GM23338 (cell line): ENCODE measurements around the gene CTNNA3. TPM values are rescaled to one million over a fixed set of nuclear protein-coding genes. Genes with fewer than 3 reads are reported as not detected.

Experiments used
- ATAC-seq: fragments of 200-7000 bp; cut with Tn5 transposase; 3 replicates; pipeline ENCODE4 v1.9.1; 2020
- DNase-seq: peaks from one replicate; pipeline ENCODE4 v3.0.0-alpha.2; 2015; ENCODE audit warnings: low spot score
- H2AFZ ChIP-seq: fragments of 200-600 bp; sonication (generic); 2 replicates; pipeline ENCODE4 v1.8.0; 2016; ENCODE audit warnings: antibody characterized with exemption, mild to moderate bottlenecking, moderate library complexity
- H3F3A ChIP-seq: fragments of 200-600 bp; sonication (generic); replicated peaks from 2 replicates; pipeline ENCODE4 v1.8.0; 2017; ENCODE audit warnings: antibody characterized with exemption, mixed run types, low read depth
- H3K27ac ChIP-seq: fragments of 200-600 bp; sonication (generic); 2 replicates; pipeline ENCODE4 v1.6.1; 2016; ENCODE audit warnings: low read depth
- H3K27me3 ChIP-seq: fragments of 200-600 bp; sonication (generic); 2 replicates; pipeline ENCODE4 v1.8.0; 2016; ENCODE audit warnings: mild to moderate bottlenecking, mixed run types, moderate library complexity; ENCODE audit not compliant: insufficient read depth
- H3K36me3 ChIP-seq: fragments of 200-600 bp; sonication (generic); 2 replicates; pipeline ENCODE4 v1.8.0; 2016; ENCODE audit warnings: mild to moderate bottlenecking; ENCODE audit not compliant: insufficient read depth
- H3K4me1 ChIP-seq: fragments of 200-600 bp; sonication (generic); 2 replicates; pipeline ENCODE4 v1.8.0; 2016; ENCODE audit warnings: mild to moderate bottlenecking, moderate library complexity; ENCODE audit not compliant: insufficient read depth
- H3K4me2 ChIP-seq: fragments of 200-600 bp; sonication (generic); 2 replicates; pipeline ENCODE4 v1.7.1; 2017; ENCODE audit warnings: mixed run types
- H3K4me3 ChIP-seq: fragments of 200-600 bp; sonication (generic); 2 replicates; pipeline ENCODE4 v1.6.1; 2016; ENCODE audit warnings: mixed run types
- H3K79me2 ChIP-seq: fragments of 200-600 bp; sonication (generic); replicated peaks from 2 replicates; pipeline ENCODE4 v1.8.0; 2017; ENCODE audit warnings: mild to moderate bottlenecking; ENCODE audit not compliant: insufficient read depth
- H3K9me2 ChIP-seq: fragments of 200-600 bp; sonication (generic); 2 replicates; pipeline ENCODE4 v1.8.0; 2017; ENCODE audit not compliant: insufficient read depth
- H4K20me1 ChIP-seq: fragments of 200-600 bp; sonication (generic); replicated peaks from 2 replicates; pipeline ENCODE4 v1.8.0; 2017; ENCODE audit warnings: mild to moderate bottlenecking; ENCODE audit not compliant: insufficient read depth
- H3K27ac Mint-ChIP-seq: 2 replicates; pipeline ENCODE4 v1.8.0; 2020; ENCODE audit warnings: inconsistent platforms, mild to moderate bottlenecking, moderate library complexity, mixed read lengths
- H3K27me3 Mint-ChIP-seq: 3 replicates; pipeline ENCODE4 v1.8.0; 2022; ENCODE audit warnings: low read depth, mild to moderate bottlenecking, moderate library complexity, mixed read lengths, inconsistent platforms; ENCODE audit not compliant: insufficient read depth, poor library complexity
- H3K36me3 Mint-ChIP-seq: 3 replicates; pipeline ENCODE4 v1.8.0; 2021; ENCODE audit warnings: low read depth, mild to moderate bottlenecking, inconsistent platforms, moderate library complexity, mixed read lengths
- H3K4me1 Mint-ChIP-seq: 3 replicates; pipeline ENCODE4 v1.8.0; 2020; ENCODE audit warnings: mild to moderate bottlenecking, inconsistent platforms, mixed read lengths
- H3K4me3 Mint-ChIP-seq: 3 replicates; pipeline ENCODE4 v1.8.0; 2021; ENCODE audit warnings: moderate library complexity, mild to moderate bottlenecking, inconsistent platforms, mixed read lengths
- H3K9me3 Mint-ChIP-seq: 3 replicates; pipeline ENCODE4 v1.8.0; 2020; ENCODE audit warnings: moderate library complexity, mild to moderate bottlenecking, inconsistent platforms, mixed read lengths
- CREB1 ChIP-seq: fragments of 250-450 bp; sonication (Bioruptor Pico); IDR thresholded peaks from 2 replicates; pipeline ENCODE4 v1.5.0; 2020; ENCODE audit warnings: low read depth, mild to moderate bottlenecking, moderate library complexity
- EZH2 ChIP-seq: fragments of 200-600 bp; sonication (generic); IDR thresholded peaks from one replicate; pipeline ENCODE4 v1.8.0; 2017; ENCODE audit warnings: antibody characterized with exemption, mild to moderate bottlenecking, low read depth; ENCODE audit not compliant: unreplicated experiment
- EZH2phosphoT487 ChIP-seq: fragments of 200-600 bp; sonication (generic); IDR thresholded peaks from one replicate; pipeline ENCODE4 v1.8.1; 2018; ENCODE audit warnings: antibody characterized with exemption; ENCODE audit not compliant: unreplicated experiment
- JUNB ChIP-seq: IDR thresholded peaks from one replicate; pipeline ENCODE4 v1.6.1; 2016; ENCODE audit warnings: antibody characterized with exemption; ENCODE audit not compliant: unreplicated experiment
- NANOG ChIP-seq: IDR thresholded peaks from 2 replicates; pipeline ENCODE4 v1.6.1; 2016; ENCODE audit warnings: antibody characterized with exemption, borderline replicate concordance
- STAT1 ChIP-seq: IDR thresholded peaks from one replicate; pipeline ENCODE4 v1.6.1; 2016; ENCODE audit warnings: antibody characterized with exemption; ENCODE audit not compliant: unreplicated experiment
- ZNF331 ChIP-seq: fragments of 250-450 bp; sonication (Bioruptor Pico); IDR thresholded peaks from 2 replicates; pipeline ENCODE4 v1.5.0; 2020; ENCODE audit warnings: low read depth, mild to moderate bottlenecking, moderate library complexity
- polyA plus RNA-seq: library from polyadenylated mRNA; unstranded; fragments of >200 nt; fragmentation: Nextera tagmentation; extraction: Ambion mirVana; gene quantifications from 2 replicates; pipeline ENCODE4 v1.2.1, GENCODE V29; 2016
- total RNA-seq: library from RNA; depleted of rRNA; stranded (reverse); fragments of >200 nt; shearing (Covaris generic); gene quantifications from 2 replicates; pipeline ENCODE4 v1.2.3, GENCODE V29; 2014
- TF ChIP-seq, protein P1 (sequence below), 2 experiments: fragments of 200-600 bp in 1 of 2; sonication (generic) in 1 of 2; conservative IDR thresholded peaks; 2 replicates each; pipeline versions ENCODE4 v1.5.1 to v1.6.1; 2016 to 2017; ENCODE audit warnings: antibody characterized with exemption in 2 of 2, low read depth in 2 of 2, mild to moderate bottlenecking in 2 of 2, moderate library complexity in 1 of 2
- TF ChIP-seq, protein P2 (sequence below): IDR thresholded peaks from 2 replicates; pipeline ENCODE4 v1.6.1; 2016; ENCODE audit warnings: antibody characterized with exemption
- TF ChIP-seq, protein P3 (sequence below): fragments of 250-450 bp; sonication (Bioruptor Pico); IDR thresholded peaks from 2 replicates; pipeline ENCODE4 v1.5.0; 2020; ENCODE audit warnings: mild to moderate bottlenecking, moderate library complexity

Gene CTNNA3
- total and polyA plus RNA-seq, 2 experiments from 2014 or later: 0.71 to 3.3 TPM

DNA sequence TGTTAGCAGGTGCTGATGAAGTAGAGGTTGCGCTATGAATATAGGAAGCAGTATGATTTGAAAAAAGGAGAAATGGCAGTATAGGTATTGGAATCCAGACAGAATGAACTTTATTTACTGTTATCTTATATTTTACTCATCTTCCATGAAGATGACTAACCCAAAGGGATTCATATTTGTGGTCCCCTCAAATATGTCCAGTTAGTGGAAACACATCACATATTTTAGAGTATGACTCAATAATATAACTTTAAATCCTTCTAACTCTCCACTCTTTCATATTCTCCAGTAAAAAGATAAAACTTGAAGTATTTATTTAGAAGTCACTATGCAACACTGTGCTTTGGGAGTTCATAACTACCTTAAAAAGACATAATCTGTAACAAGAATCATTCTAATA, 1056.6 kb downstream of the CTNNA3 start:
- Histone ChIP-seq H3F3A (no peaks in the 10 kb centered on the region), H2AFZ (no peak overlapping the region), H3K4me3 (no peak overlapping the region), H3K4me1 (no peaks in the 10 kb centered on the region), H3K4me2 (no peak overlapping the region), H3K36me3 (no peaks in the 10 kb centered on the region), H3K9me2 (no peaks in the 10 kb centered on the region), H3K27ac (no peak overlapping the region), H4K20me1 (no peaks in the 10 kb centered on the region), H3K79me2 (no peaks in the 10 kb centered on the region), H3K27me3 (no peaks in the 10 kb centered on the region)
- DNase-seq (no peak), ATAC-seq (no peak)
- no peak overlapping the region for H3K27ac Mint-ChIP-seq
- TF ChIP-seq, protein P1, sequence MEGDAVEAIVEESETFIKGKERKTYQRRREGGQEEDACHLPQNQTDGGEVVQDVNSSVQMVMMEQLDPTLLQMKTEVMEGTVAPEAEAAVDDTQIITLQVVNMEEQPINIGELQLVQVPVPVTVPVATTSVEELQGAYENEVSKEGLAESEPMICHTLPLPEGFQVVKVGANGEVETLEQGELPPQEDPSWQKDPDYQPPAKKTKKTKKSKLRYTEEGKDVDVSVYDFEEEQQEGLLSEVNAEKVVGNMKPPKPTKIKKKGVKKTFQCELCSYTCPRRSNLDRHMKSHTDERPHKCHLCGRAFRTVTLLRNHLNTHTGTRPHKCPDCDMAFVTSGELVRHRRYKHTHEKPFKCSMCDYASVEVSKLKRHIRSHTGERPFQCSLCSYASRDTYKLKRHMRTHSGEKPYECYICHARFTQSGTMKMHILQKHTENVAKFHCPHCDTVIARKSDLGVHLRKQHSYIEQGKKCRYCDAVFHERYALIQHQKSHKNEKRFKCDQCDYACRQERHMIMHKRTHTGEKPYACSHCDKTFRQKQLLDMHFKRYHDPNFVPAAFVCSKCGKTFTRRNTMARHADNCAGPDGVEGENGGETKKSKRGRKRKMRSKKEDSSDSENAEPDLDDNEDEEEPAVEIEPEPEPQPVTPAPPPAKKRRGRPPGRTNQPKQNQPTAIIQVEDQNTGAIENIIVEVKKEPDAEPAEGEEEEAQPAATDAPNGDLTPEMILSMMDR (conservative IDR thresholded peaks at IDR 0.05; ENCODE audit: low read depth in 2 of 2): no peak
- TF ChIP-seq STAT1 (no peak), NANOG (no peak), EZH2 (no peak), JUNB (no peak)
- no peak overlapping the region for H3K4me3 Mint-ChIP-seq
- peaks cover 4% of the 10 kb centered on the region; the same call in 2 of the 3 replicates for H3K4me1 Mint-ChIP-seq
- no peaks in the 10 kb centered on the region for H3K27me3 Mint-ChIP-seq
- no peaks in the 10 kb centered on the region for H3K36me3 Mint-ChIP-seq
- no peaks in the 10 kb centered on the region for H3K9me3 Mint-ChIP-seq

DNA sequence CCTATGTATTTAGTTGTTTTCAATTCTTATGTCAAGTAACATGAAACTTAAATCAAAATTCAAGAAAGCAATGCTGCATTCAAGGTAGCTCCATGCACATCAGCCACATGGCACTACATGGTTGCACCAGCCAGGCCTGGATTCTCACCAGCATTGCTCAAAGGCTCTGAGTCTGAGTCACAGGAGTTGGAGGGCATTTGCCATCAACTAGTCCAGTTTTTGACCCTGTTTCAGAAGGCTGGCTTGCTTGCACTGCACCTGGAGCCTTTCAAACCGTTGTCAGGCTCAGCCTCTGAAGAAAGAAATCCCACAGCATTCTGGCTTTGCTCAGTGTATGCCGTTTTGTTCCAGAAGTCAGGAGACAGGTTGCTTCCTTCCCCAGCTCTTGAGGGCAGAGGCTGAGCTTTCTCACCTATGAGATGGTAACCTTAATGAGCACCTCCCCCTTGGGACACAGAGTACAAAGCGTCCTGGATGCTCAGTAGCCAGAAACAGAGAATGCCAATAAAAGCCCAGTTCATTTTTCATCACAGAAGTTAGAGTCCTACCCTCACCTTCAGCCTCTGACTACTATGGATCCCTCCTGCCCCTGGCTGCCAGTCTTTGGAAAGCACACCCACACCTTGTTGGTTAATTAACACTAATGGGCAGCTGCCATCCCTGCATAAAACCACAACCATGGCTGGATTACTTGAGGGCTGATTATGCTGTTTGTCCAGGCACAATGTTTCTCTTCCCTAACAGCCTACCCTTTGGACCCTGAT, 1058.5 kb downstream of the CTNNA3 start:
- no peak overlapping the region for H3K4me2 ChIP-seq
- no peak overlapping the region for H3K27ac ChIP-seq
- no peaks in the 10 kb centered on the region for H4K20me1 ChIP-seq
- no peak overlapping the region for H3K4me3 Mint-ChIP-seq
- H3K27ac Mint-ChIP-seq: no peak overlapping the region
- H3K4me3 ChIP-seq: no peak overlapping the region
- no peaks in the 10 kb centered on the region for H3F3A ChIP-seq
- DNase-seq (peak; percentile 2), ATAC-seq (peak; percentile 28)
- H3K36me3 Mint-ChIP-seq: no peaks in the 10 kb centered on the region
- no peaks in the 10 kb centered on the region for H3K4me1 ChIP-seq
- H3K27me3 Mint-ChIP-seq: no peaks in the 10 kb centered on the region
- no peaks in the 10 kb centered on the region for H3K36me3 ChIP-seq
- peaks cover 4% of the 10 kb centered on the region; the same call in 2 of the 3 replicates for H3K4me1 Mint-ChIP-seq
- no peaks in the 10 kb centered on the region for H3K79me2 ChIP-seq
- no peaks in the 10 kb centered on the region for H3K27me3 ChIP-seq
- H2AFZ ChIP-seq: peak overlapping the region; percentile 77; the same call in 1 of the 2 replicates
- no peaks in the 10 kb centered on the region for H3K9me2 ChIP-seq
- no peaks in the 10 kb centered on the region for H3K9me3 Mint-ChIP-seq
- TF ChIP-seq, protein P2, sequence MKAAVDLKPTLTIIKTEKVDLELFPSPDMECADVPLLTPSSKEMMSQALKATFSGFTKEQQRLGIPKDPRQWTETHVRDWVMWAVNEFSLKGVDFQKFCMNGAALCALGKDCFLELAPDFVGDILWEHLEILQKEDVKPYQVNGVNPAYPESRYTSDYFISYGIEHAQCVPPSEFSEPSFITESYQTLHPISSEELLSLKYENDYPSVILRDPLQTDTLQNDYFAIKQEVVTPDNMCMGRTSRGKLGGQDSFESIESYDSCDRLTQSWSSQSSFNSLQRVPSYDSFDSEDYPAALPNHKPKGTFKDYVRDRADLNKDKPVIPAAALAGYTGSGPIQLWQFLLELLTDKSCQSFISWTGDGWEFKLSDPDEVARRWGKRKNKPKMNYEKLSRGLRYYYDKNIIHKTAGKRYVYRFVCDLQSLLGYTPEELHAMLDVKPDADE: no peak
- no peak for TF ChIP-seq EZH2
- TF ChIP-seq CREB1 (CRISPR knock-in tag): no peak
- TF ChIP-seq, protein P3, sequence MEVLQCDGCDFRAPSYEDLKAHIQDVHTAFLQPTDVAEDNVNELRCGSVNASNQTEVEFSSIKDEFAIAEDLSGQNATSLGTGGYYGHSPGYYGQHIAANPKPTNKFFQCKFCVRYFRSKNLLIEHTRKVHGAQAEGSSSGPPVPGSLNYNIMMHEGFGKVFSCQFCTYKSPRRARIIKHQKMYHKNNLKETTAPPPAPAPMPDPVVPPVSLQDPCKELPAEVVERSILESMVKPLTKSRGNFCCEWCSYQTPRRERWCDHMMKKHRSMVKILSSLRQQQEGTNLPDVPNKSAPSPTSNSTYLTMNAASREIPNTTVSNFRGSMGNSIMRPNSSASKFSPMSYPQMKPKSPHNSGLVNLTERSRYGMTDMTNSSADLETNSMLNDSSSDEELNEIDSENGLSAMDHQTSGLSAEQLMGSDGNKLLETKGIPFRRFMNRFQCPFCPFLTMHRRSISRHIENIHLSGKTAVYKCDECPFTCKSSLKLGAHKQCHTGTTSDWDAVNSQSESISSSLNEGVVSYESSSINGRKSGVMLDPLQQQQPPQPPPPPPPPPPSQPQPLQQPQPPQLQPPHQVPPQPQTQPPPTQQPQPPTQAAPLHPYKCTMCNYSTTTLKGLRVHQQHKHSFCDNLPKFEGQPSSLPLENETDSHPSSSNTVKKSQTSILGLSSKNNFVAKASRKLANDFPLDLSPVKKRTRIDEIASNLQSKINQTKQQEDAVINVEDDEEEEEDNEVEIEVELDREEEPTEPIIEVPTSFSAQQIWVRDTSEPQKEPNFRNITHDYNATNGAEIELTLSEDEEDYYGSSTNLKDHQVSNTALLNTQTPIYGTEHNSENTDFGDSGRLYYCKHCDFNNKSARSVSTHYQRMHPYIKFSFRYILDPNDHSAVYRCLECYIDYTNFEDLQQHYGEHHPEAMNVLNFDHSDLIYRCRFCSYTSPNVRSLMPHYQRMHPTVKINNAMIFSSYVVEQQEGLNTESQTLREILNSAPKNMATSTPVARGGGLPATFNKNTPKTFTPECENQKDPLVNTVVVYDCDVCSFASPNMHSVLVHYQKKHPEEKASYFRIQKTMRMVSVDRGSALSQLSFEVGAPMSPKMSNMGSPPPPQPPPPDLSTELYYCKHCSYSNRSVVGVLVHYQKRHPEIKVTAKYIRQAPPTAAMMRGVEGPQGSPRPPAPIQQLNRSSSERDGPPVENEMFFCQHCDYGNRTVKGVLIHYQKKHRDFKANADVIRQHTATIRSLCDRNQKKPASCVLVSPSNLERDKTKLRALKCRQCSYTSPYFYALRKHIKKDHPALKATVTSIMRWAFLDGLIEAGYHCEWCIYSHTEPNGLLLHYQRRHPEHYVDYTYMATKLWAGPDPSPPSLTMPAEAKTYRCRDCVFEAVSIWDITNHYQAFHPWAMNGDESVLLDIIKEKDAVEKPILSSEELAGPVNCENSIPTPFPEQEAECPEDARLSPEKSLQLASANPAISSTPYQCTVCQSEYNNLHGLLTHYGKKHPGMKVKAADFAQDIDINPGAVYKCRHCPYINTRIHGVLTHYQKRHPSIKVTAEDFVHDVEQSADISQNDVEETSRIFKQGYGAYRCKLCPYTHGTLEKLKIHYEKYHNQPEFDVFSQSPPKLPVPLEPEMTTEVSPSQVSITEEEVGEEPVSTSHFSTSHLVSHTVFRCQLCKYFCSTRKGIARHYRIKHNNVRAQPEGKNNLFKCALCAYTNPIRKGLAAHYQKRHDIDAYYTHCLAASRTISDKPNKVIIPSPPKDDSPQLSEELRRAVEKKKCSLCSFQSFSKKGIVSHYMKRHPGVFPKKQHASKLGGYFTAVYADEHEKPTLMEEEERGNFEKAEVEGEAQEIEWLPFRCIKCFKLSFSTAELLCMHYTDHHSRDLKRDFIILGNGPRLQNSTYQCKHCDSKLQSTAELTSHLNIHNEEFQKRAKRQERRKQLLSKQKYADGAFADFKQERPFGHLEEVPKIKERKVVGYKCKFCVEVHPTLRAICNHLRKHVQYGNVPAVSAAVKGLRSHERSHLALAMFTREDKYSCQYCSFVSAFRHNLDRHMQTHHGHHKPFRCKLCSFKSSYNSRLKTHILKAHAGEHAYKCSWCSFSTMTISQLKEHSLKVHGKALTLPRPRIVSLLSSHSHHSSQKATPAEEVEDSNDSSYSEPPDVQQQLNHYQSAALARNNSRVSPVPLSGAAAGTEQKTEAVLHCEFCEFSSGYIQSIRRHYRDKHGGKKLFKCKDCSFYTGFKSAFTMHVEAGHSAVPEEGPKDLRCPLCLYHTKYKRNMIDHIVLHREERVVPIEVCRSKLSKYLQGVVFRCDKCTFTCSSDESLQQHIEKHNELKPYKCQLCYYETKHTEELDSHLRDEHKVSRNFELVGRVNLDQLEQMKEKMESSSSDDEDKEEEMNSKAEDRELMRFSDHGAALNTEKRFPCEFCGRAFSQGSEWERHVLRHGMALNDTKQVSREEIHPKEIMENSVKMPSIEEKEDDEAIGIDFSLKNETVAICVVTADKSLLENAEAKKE: no peak
- TF ChIP-seq NANOG: no peak
- no peak for TF ChIP-seq ZNF331 (CRISPR knock-in tag)
- no peak for TF ChIP-seq EZH2phosphoT487
